ENCODE measurements around the gene NFIX.

The NFIX gene

DNA sequence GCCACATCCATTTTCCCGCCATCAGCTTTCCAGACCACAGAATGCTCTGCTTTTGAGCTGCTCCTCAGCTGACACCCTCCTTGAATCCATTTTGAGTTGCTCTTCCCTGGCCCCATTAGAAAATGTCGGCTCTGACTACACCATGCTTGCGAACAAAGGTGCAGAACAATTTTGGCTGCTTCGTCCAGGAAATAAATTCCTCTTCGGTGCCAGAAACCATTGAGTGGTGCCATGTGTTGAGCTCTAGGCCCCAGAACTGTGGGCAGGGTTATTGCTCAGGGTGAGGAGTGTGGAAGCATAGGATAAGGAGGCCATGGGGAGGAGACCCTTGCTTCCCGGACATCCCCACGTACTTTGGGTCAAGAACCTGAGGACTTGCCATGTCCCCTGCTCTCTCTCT, 52.1 kb downstream of the NFIX start:
- ChIA-PET CTCF (interaction anchor here (1.0 to 18.5 kb wide), 3 partner anchors 12 to 43 kb away, joined by 3 to 253 read pairs (median 86); no protein-coding TSS in a partner anchor), POLR2A (no interaction called here)
- Histone ChIP-seq H3K4me1 (ENCODE audit: control extremely low read depth in 1 of 4, control insufficient read depth in 4 of 4, insufficient read depth in 4 of 4, low read length in 3 of 4) (peaks cover 2 to 30% (median 25%) of the 10 kb centered on the region in 4 experiments), H3K27me3 (replicated peaks in 2 of 5; ENCODE audit: control insufficient read depth in 4 of 5, insufficient read depth in 5 of 5, low read length in 4 of 5) (peaks cover 0 to 5% (median 0%) of the 10 kb centered on the region in 5 experiments), H3K4me3 (ENCODE audit: control insufficient read depth in 1 of 7, extremely low read depth in 1 of 7, insufficient read depth in 4 of 7, low read depth in 2 of 7, low read length in 6 of 7) (no peak overlapping the region), H3K27ac (ENCODE audit: insufficient read depth in 1 of 2, low read depth in 1 of 2, low read length in 2 of 2, poor library complexity in 1 of 2, severe bottlenecking in 2 of 2) (no peak overlapping the region), H3K36me3 (ENCODE audit: control insufficient read depth in 4 of 4, insufficient read depth in 4 of 4, low read length in 3 of 4) (peaks cover 0 to 8% (median 3%) of the 10 kb centered on the region in 4 experiments), H3K9me3 (ENCODE audit: control extremely low read depth in 1 of 5, control insufficient read depth in 4 of 5, insufficient read depth in 2 of 5, low read depth in 1 of 5, low read length in 4 of 5) (no peaks in the 10 kb centered on the region)
- WGBS (ENCODE audit: insufficient coverage): 98% methylated on average over 7 of the region's 7 CpGs
- DNase-seq: no peak

- CTCF ChIA-PET: interaction anchor here (1.4 to 18.5 kb wide), 6 partner anchors 9 to 74 kb away, joined by 4 to 253 read pairs (median 6); no protein-coding TSS in a partner anchor
- H3K36me3 ChIP-seq (ENCODE audit: control insufficient read depth in 4 of 4, insufficient read depth in 4 of 4, low read length in 3 of 4): peaks cover 0 to 6% (median 2%) of the 10 kb centered on the region in 4 experiments
- H3K9me3 ChIP-seq (ENCODE audit: control extremely low read depth in 1 of 5, control insufficient read depth in 4 of 5, insufficient read depth in 2 of 5, low read depth in 1 of 5, low read length in 4 of 5): no peaks in the 10 kb centered on the region
- peaks cover 0 to 44% (median 22%) of the 10 kb centered on the region in 4 experiments for H3K4me1 ChIP-seq (ENCODE audit: control extremely low read depth in 1 of 4, control insufficient read depth in 4 of 4, insufficient read depth in 4 of 4, low read length in 3 of 4)
- WGBS (ENCODE audit: insufficient coverage): 72% methylated on average over 4 of the region's 4 CpGs
- POLR2A ChIA-PET: interaction anchor here (1.0 kb wide), 1 partner anchor 39 kb away, joined by 3 read pairs; no protein-coding TSS in a partner anchor
- no peak overlapping the region for H3K27ac ChIP-seq (ENCODE audit: insufficient read depth in 1 of 2, low read depth in 1 of 2, low read length in 2 of 2, poor library complexity in 1 of 2, severe bottlenecking in 2 of 2)
- peaks cover 0 to 5% (median 0%) of the 10 kb centered on the region in 5 experiments for H3K27me3 ChIP-seq (replicated peaks in 2 of 5; ENCODE audit: control insufficient read depth in 4 of 5, insufficient read depth in 5 of 5, low read length in 4 of 5)
- no peak overlapping the region for H3K4me3 ChIP-seq (ENCODE audit: control insufficient read depth in 1 of 7, extremely low read depth in 1 of 7, insufficient read depth in 4 of 7, low read depth in 2 of 7, low read length in 6 of 7)
- no peak for DNase-seq
Observed at GRCh38 chr19:13050274-13050673, 55.0 kb downstream of the NFIX start.

DNA sequence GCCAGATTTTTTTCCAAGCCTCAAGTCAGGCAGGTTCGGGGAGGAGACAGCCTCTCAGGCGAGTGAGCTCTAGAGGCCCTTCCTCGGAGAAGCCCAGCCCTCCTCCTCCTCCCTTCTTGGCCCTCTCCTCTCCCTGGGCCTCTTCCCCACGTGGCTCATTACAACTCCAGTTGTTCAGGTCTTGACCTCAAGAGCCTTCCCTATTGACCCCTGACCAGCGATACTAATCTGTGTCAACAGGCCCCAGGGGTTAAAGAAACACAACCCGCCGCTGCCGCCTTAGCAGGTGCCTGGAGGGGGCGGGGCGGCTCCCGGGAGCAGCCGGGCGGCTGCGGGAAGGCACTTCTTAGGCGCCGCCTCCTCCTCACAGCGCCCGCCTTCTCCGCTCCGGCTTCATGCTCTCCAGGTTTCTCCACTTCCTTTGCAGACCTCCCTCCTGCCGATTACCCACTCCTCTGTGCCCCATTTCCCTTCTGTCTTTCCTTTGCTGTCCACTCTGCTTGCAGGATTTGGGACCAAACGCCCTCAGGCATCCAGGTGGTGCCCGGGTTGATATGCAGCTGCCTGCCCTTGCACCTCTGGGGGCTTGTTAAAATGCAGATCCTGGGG, 56.4 kb downstream of the NFIX start:
- no peak overlapping the region for H3K27ac ChIP-seq (ENCODE audit: insufficient read depth in 1 of 2, low read depth in 1 of 2, low read length in 2 of 2, poor library complexity in 1 of 2, severe bottlenecking in 2 of 2)
- H3K4me3 ChIP-seq (ENCODE audit: control insufficient read depth in 1 of 7, extremely low read depth in 1 of 7, insufficient read depth in 4 of 7, low read depth in 2 of 7, low read length in 6 of 7): peak overlapping the region in 4 of 7 experiments; percentile 26 to 56 (median 48)
- WGBS (ENCODE audit: insufficient coverage): 2% methylated on average over 21 of the region's 23 CpGs
- POLR2A ChIA-PET: no interaction called here
- H3K27me3 ChIP-seq (replicated peaks in 2 of 5; ENCODE audit: control insufficient read depth in 4 of 5, insufficient read depth in 5 of 5, low read length in 4 of 5): peaks cover 0 to 5% (median 0%) of the 10 kb centered on the region in 5 experiments
- CTCF ChIA-PET: interaction anchor here (1.3 to 18.5 kb wide), 8 partner anchors 7 to 75 kb away, joined by 4 to 253 read pairs (median 6); no protein-coding TSS in a partner anchor
- no peaks in the 10 kb centered on the region for H3K9me3 ChIP-seq (ENCODE audit: control extremely low read depth in 1 of 5, control insufficient read depth in 4 of 5, insufficient read depth in 2 of 5, low read depth in 1 of 5, low read length in 4 of 5)
- H3K36me3 ChIP-seq (ENCODE audit: control insufficient read depth in 4 of 4, insufficient read depth in 4 of 4, low read length in 3 of 4): peaks cover 0 to 4% (median 0%) of the 10 kb centered on the region in 4 experiments
- peaks cover 0 to 58% (median 30%) of the 10 kb centered on the region in 4 experiments for H3K4me1 ChIP-seq (ENCODE audit: control extremely low read depth in 1 of 4, control insufficient read depth in 4 of 4, insufficient read depth in 4 of 4, low read length in 3 of 4)
- peak in 2 of 3 donors; percentile 27 to 32 for DNase-seq

DNA sequence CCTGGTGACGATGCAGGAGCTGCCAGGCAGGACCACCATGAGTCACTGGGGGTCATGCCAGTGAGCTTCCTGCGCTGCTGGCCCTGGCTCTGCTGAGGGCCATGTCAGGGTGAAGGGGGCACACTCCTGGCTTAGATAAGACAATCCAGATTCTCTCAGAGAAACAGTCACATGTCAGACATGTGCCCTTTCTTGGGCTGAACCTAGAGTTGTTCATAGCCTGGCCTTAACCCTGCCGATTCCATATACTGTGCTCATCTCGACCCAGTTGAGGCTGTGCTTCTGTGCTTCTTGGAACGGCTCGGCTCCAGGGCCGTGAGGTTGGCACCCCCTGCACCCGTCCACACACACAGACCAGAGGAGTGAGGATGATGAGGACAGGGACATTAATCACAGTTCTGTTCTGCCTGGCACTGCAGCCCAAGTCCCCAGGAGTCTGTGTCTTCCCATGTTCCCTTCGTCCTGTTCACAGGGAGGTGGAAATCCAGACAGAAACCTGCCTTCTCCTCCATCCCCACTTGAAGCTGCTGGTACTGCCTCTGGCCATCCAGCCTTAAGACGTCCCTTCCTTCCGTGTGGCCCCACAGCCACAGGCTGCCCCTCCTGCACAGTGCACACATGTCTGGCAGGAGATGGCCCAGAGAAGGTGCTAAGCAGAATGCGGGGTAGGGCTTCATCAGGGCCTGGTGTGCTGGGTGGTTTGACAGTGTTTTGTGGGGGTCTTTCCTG, 57.3 kb downstream of the NFIX start:
- no peak for DNase-seq
- Histone ChIP-seq H3K27me3 (replicated peaks in 2 of 5; ENCODE audit: control insufficient read depth in 4 of 5, insufficient read depth in 5 of 5, low read length in 4 of 5) (peaks cover 0 to 5% (median 0%) of the 10 kb centered on the region in 5 experiments), H3K27ac (ENCODE audit: insufficient read depth in 1 of 2, low read depth in 1 of 2, low read length in 2 of 2, poor library complexity in 1 of 2, severe bottlenecking in 2 of 2) (no peak overlapping the region), H3K9me3 (ENCODE audit: control extremely low read depth in 1 of 5, control insufficient read depth in 4 of 5, insufficient read depth in 2 of 5, low read depth in 1 of 5, low read length in 4 of 5) (no peaks in the 10 kb centered on the region), H3K36me3 (ENCODE audit: control insufficient read depth in 4 of 4, insufficient read depth in 4 of 4, low read length in 3 of 4) (peaks cover 0 to under 1% (median 0%) of the 10 kb centered on the region in 4 experiments), H3K4me1 (ENCODE audit: control extremely low read depth in 1 of 4, control insufficient read depth in 4 of 4, insufficient read depth in 4 of 4, low read length in 3 of 4) (peaks cover 0 to 68% (median 30%) of the 10 kb centered on the region in 4 experiments), H3K4me3 (ENCODE audit: control insufficient read depth in 1 of 7, extremely low read depth in 1 of 7, insufficient read depth in 4 of 7, low read depth in 2 of 7, low read length in 6 of 7) (no peak overlapping the region)
- ChIA-PET POLR2A (no interaction called here), CTCF (interaction anchor here (1.5 to 18.5 kb wide), 4 partner anchors 9 to 42 kb away, joined by 4 to 253 read pairs (median 8); no protein-coding TSS in a partner anchor)
- WGBS (ENCODE audit: insufficient coverage): 93% methylated on average over 10 of the region's 12 CpGs

- H3K27me3 ChIP-seq (replicated peaks in 2 of 5; ENCODE audit: control insufficient read depth in 4 of 5, insufficient read depth in 5 of 5, low read length in 4 of 5): peaks cover 0 to 5% (median 0%) of the 10 kb centered on the region in 5 experiments
- no peaks in the 10 kb centered on the region for H3K36me3 ChIP-seq (ENCODE audit: control insufficient read depth in 4 of 4, insufficient read depth in 4 of 4, low read length in 3 of 4)
- H3K27ac ChIP-seq (ENCODE audit: insufficient read depth in 1 of 2, low read depth in 1 of 2, low read length in 2 of 2, poor library complexity in 1 of 2, severe bottlenecking in 2 of 2): no peak overlapping the region
- no peak for DNase-seq
- peaks cover 0 to 71% (median 30%) of the 10 kb centered on the region in 4 experiments for H3K4me1 ChIP-seq (ENCODE audit: control extremely low read depth in 1 of 4, control insufficient read depth in 4 of 4, insufficient read depth in 4 of 4, low read length in 3 of 4)
- ChIA-PET POLR2A (no interaction called here), CTCF (interaction anchor here (0.9 to 18.5 kb wide), 6 partner anchors 8 to 75 kb away, joined by 3 to 253 read pairs (median 5); no protein-coding TSS in a partner anchor)
- no peaks in the 10 kb centered on the region for H3K9me3 ChIP-seq (ENCODE audit: control extremely low read depth in 1 of 5, control insufficient read depth in 4 of 5, insufficient read depth in 2 of 5, low read depth in 1 of 5, low read length in 4 of 5)
- WGBS (ENCODE audit: insufficient coverage): 100% methylated on average over 1 of the region's 3 CpGs
- no peak overlapping the region for H3K4me3 ChIP-seq (ENCODE audit: control insufficient read depth in 1 of 7, extremely low read depth in 1 of 7, insufficient read depth in 4 of 7, low read depth in 2 of 7, low read length in 6 of 7)
Observed at GRCh38 chr19:13053238-13053637, 58.0 kb downstream of the NFIX start.

GRCh38 chr19:13053761-13054625, 58.7 kb downstream of the NFIX start:
- no peak overlapping the region for H3K27ac ChIP-seq (ENCODE audit: insufficient read depth in 1 of 2, low read depth in 1 of 2, low read length in 2 of 2, poor library complexity in 1 of 2, severe bottlenecking in 2 of 2)
- H3K27me3 ChIP-seq (replicated peaks in 2 of 5; ENCODE audit: control insufficient read depth in 4 of 5, insufficient read depth in 5 of 5, low read length in 4 of 5): peaks cover 0 to 5% (median 0%) of the 10 kb centered on the region in 5 experiments
- ChIA-PET POLR2A (interaction anchor here (0.6 kb wide), 1 partner anchor 32 kb away, joined by 3 read pairs; no protein-coding TSS in a partner anchor), CTCF (interaction anchor here (0.7 to 18.5 kb wide), 13 partner anchors 7 to 76 kb away, joined by 3 to 253 read pairs (median 4); no protein-coding TSS in a partner anchor)
- peaks cover 0 to 71% (median 30%) of the 10 kb centered on the region in 4 experiments for H3K4me1 ChIP-seq (ENCODE audit: control extremely low read depth in 1 of 4, control insufficient read depth in 4 of 4, insufficient read depth in 4 of 4, low read length in 3 of 4)
- 58% methylated on average over 11 of the region's 17 CpGs for WGBS (ENCODE audit: insufficient coverage)
- H3K9me3 ChIP-seq (ENCODE audit: control extremely low read depth in 1 of 5, control insufficient read depth in 4 of 5, insufficient read depth in 2 of 5, low read depth in 1 of 5, low read length in 4 of 5): no peaks in the 10 kb centered on the region
- DNase-seq: no peak
- H3K36me3 ChIP-seq (ENCODE audit: control insufficient read depth in 4 of 4, insufficient read depth in 4 of 4, low read length in 3 of 4): no peaks in the 10 kb centered on the region
- no peak overlapping the region for H3K4me3 ChIP-seq (ENCODE audit: control insufficient read depth in 1 of 7, extremely low read depth in 1 of 7, insufficient read depth in 4 of 7, low read depth in 2 of 7, low read length in 6 of 7)

All from common myeloid progenitor, CD34-positive (primary cell).